Fibroblast of lung (primary cell): ENCODE results near the gene ARL10. TPM values are rescaled to one million over a fixed set of nuclear protein-coding genes. Genes with fewer than 3 reads are reported as not detected.
A peak's percentile ranks its signal among the peaks of the same experiment; 100 is the strongest.

Experiments
- DNase-seq, 2 donors: peaks; one replicate each; pipeline versions ENCODE4 v3.0.0 to v3.0.0-alpha.2; 2010; ENCODE audit warnings: low read depth in 2 of 2
- H2AFZ ChIP-seq: 2 replicates; pipeline ENCODE4 v1.5.1; 2012; ENCODE audit warnings: low read length, control low read depth, inconsistent platforms
- H3K27ac ChIP-seq: 2 replicates; pipeline ENCODE4 v1.5.1; 2011; ENCODE audit warnings: low read length, control low read depth; ENCODE audit not compliant: insufficient read depth
- H3K27me3 ChIP-seq: 2 replicates; pipeline ENCODE4 v1.5.1; 2011; ENCODE audit warnings: mild to moderate bottlenecking, low read length; ENCODE audit not compliant: control insufficient read depth, insufficient read depth
- H3K36me3 ChIP-seq: 2 replicates; pipeline ENCODE4 v1.5.1; 2011; ENCODE audit warnings: low read length; ENCODE audit not compliant: control insufficient read depth, insufficient read depth
- H3K4me1 ChIP-seq: 2 replicates; pipeline ENCODE4 v1.5.1; 2011; ENCODE audit warnings: low read length; ENCODE audit not compliant: control insufficient read depth, insufficient read depth; ENCODE audit errors: extremely low read depth
- H3K4me2 ChIP-seq: 2 replicates; pipeline ENCODE4 v1.5.1; 2011; ENCODE audit warnings: low read length, control low read depth; ENCODE audit not compliant: insufficient read depth; ENCODE audit errors: extremely low read depth
- H3K4me3 ChIP-seq, 4 experiments: fragments of 200-600 bp in 1 of 4; sonication (generic) in 1 of 4; replicated peaks in 1 of 4; 2 replicates each; pipeline ENCODE4 v1.5.1; 2011 to 2016; ENCODE audit warnings: low read length in 4 of 4, low read depth in 3 of 4, mild to moderate bottlenecking in 3 of 4, control low read depth in 2 of 4, inconsistent platforms in 1 of 4, mixed read lengths in 1 of 4; ENCODE audit not compliant: insufficient read depth in 1 of 4; ENCODE audit errors: control extremely low read depth in 1 of 4
- H3K79me2 ChIP-seq: 2 replicates; pipeline ENCODE4 v1.5.1; 2012; ENCODE audit warnings: mild to moderate bottlenecking, low read length, inconsistent platforms; ENCODE audit not compliant: control insufficient read depth, insufficient read depth
- H3K9ac ChIP-seq: 2 replicates; pipeline ENCODE4 v1.5.1; 2011; ENCODE audit warnings: mild to moderate bottlenecking, low read length, control low read depth; ENCODE audit not compliant: insufficient read depth
- H3K9me3 ChIP-seq: 2 replicates; pipeline ENCODE4 v1.5.1; 2012; ENCODE audit warnings: low read depth, low read length; ENCODE audit not compliant: control insufficient read depth, insufficient read depth
- H4K20me1 ChIP-seq: 2 replicates; pipeline ENCODE4 v1.5.1; 2011; ENCODE audit warnings: low read length; ENCODE audit not compliant: control insufficient read depth, insufficient read depth; ENCODE audit errors: extremely low read depth
- CTCF ChIP-seq, 2 donors: IDR thresholded peaks in 1 of 2; conservative IDR thresholded peaks in 1 of 2; 1 replicate in 1 of 2; 2 replicates in 1 of 2; pipeline ENCODE4 v1.5.1; 2011 to 2012; ENCODE audit warnings: low read length in 2 of 2, control low read depth in 1 of 2, inconsistent platforms in 1 of 2, low read depth in 1 of 2, mild to moderate bottlenecking in 1 of 2
- EZH2 ChIP-seq: IDR thresholded peaks from 2 replicates; pipeline ENCODE4 v1.5.1; 2012; ENCODE audit warnings: low read length, control low read depth, mild to moderate bottlenecking; ENCODE audit errors: missing control alignments
- polyA plus RNA-seq, 2 donors: library from polyadenylated mRNA; depleted of rRNA in 1 of 2; stranded (reverse) in 1 of 2; unstranded in 1 of 2; fragments of >200 nt; gene quantifications; 2 replicates each; pipeline ENCODE4 v1.2.1, GENCODE V29; 2011 to 2012; ENCODE audit warnings: missing spikeins in 1 of 2
- total RNA-seq: library from RNA; depleted of rRNA; stranded (reverse); fragments of >200 nt; gene quantifications from 2 replicates; pipeline ENCODE4 v1.2.1, GENCODE V29; 2014

The ARL10 gene
- total and polyA plus RNA-seq, 2 donors (not counting 1 experiment from before 2014, with no cell fraction given): 3.0 to 11.1 TPM

- H4K20me1 ChIP-seq: no peaks in the 10 kb centered on the region
- no peaks in the 10 kb centered on the region for H3K9me3 ChIP-seq
- H3K4me1 ChIP-seq: peaks cover 12% of the 10 kb centered on the region
- peaks cover 31% of the 10 kb centered on the region for H3K79me2 ChIP-seq
- H2AFZ ChIP-seq: peak overlapping the region; percentile 81
- H3K9ac ChIP-seq: peak overlapping the region; percentile 84
- H3K27ac ChIP-seq: peak overlapping the region; percentile 95
- H3K4me3 ChIP-seq: peak overlapping the region; percentile 78 to 91 (median 82)
- H3K27me3 ChIP-seq: no peaks in the 10 kb centered on the region
- peaks cover 12% of the 10 kb centered on the region for H3K36me3 ChIP-seq
- TF ChIP-seq CTCF (conservative IDR thresholded peaks at IDR 0.05 in 1 of 2, IDR thresholded peaks at IDR 0.05 in 1 of 2; ENCODE audit: low read depth in 1 of 2, low read length in 2 of 2) (no peak), EZH2 (no peak)
- no peak for DNase-seq
- peak overlapping the region; percentile 86 for H3K4me2 ChIP-seq
Observed at GRCh38 chr5:176389135-176390123, 24.1 kb downstream of the ARL10 start.

GRCh38 chr5:176391479-176391878 is 26.2 kb downstream of the ARL10 start:
- TF ChIP-seq EZH2 (no peak), CTCF (conservative IDR thresholded peaks at IDR 0.05 in 1 of 2, IDR thresholded peaks at IDR 0.05 in 1 of 2; ENCODE audit: low read depth in 1 of 2, low read length in 2 of 2) (no peak)
- peaks cover 10% of the 10 kb centered on the region for H3K36me3 ChIP-seq
- no peak overlapping the region for H3K4me3 ChIP-seq
- peaks cover 20% of the 10 kb centered on the region for H3K79me2 ChIP-seq
- H3K9ac ChIP-seq: no peak overlapping the region
- no peaks in the 10 kb centered on the region for H3K9me3 ChIP-seq
- H3K4me2 ChIP-seq: no peak overlapping the region
- H3K4me1 ChIP-seq: peaks cover 13% of the 10 kb centered on the region
- no peaks in the 10 kb centered on the region for H3K27me3 ChIP-seq
- DNase-seq: no peak
- H4K20me1 ChIP-seq: no peaks in the 10 kb centered on the region
- no peak overlapping the region for H3K27ac ChIP-seq
- H2AFZ ChIP-seq: no peak overlapping the region

GRCh38 chr5:176391999-176392398 is 26.7 kb downstream of the ARL10 start:
- TF ChIP-seq EZH2 (no peak), CTCF (conservative IDR thresholded peaks at IDR 0.05 in 1 of 2, IDR thresholded peaks at IDR 0.05 in 1 of 2; ENCODE audit: low read depth in 1 of 2, low read length in 2 of 2) (no peak)
- Histone ChIP-seq H3K9ac (no peak overlapping the region), H3K36me3 (peaks cover 7% of the 10 kb centered on the region), H3K27ac (no peak overlapping the region), H3K9me3 (no peaks in the 10 kb centered on the region), H3K4me2 (no peak overlapping the region), H3K4me3 (no peak overlapping the region), H4K20me1 (no peaks in the 10 kb centered on the region), H2AFZ (no peak overlapping the region), H3K4me1 (peaks cover 10% of the 10 kb centered on the region), H3K27me3 (no peaks in the 10 kb centered on the region), H3K79me2 (peaks cover 15% of the 10 kb centered on the region)
- no peak for DNase-seq
